ENCODE results near the gene NEK10.

The NEK10 gene

GRCh38 chr3:27094721-27095120 lies 274.5 kb downstream of the NEK10 start:
- no peak for DNase-seq

- no peak for DNase-seq
Observed at GRCh38 chr3:27093771-27094170, 275.4 kb downstream of the NEK10 start.

- DNase-seq = no peak
Observed at GRCh38 chr3:27090275-27091041, 278.7 kb downstream of the NEK10 start.

- DNase-seq = no peak
Observed at GRCh38 chr3:27089645-27090044, 279.5 kb downstream of the NEK10 start.

- no peak for DNase-seq
Observed at GRCh38 chr3:27089068-27089467, 280.1 kb downstream of the NEK10 start.

- DNase-seq = no peak
Observed at GRCh38 chr3:27085829-27086730, 283.1 kb downstream of the NEK10 start.

GRCh38 chr3:27081992-27082607 lies 287.1 kb downstream of the NEK10 start:
- DNase-seq = no peak

GRCh38 chr3:27081566-27081965 lies 287.6 kb downstream of the NEK10 start:
- DNase-seq = no peak

GRCh38 chr3:27080258-27080525 lies 289.0 kb downstream of the NEK10 start:
- DNase-seq = no peak

GRCh38 chr3:27079427-27080257 lies 289.5 kb downstream of the NEK10 start:
- DNase-seq = no peak

- DNase-seq = no peak
Observed at GRCh38 chr3:27078246-27078913, 290.8 kb downstream of the NEK10 start.

GRCh38 chr3:27076815-27077630 lies 292.2 kb downstream of the NEK10 start:
- DNase-seq = no peak

GRCh38 chr3:27074914-27075313 lies 294.3 kb downstream of the NEK10 start:
- DNase-seq = no peak

- no peak for DNase-seq
Observed at GRCh38 chr3:27073912-27074311, 295.3 kb downstream of the NEK10 start.

GRCh38 chr3:27072810-27073651 lies 296.2 kb downstream of the NEK10 start:
- DNase-seq = no peak

GRCh38 chr3:27060336-27060735 lies 308.8 kb downstream of the NEK10 start:
- no peak for DNase-seq

All from effector CD8-positive, alpha-beta T cell (primary cell).